Sigmoid colon (tissue), 7 donors: ENCODE data around the gene ABCG4. TPM values are rescaled to one million over a fixed set of nuclear protein-coding genes. Genes with fewer than 3 reads are reported as not detected.

Source experiments
- DNase-seq: peaks from one replicate; pipeline ENCODE4 v3.0.0-alpha.2; 2019
- H3K27ac ChIP-seq, 4 donors: fragments of 200-600 bp; sonication (generic); one replicate each; pipeline ENCODE4 v1.5.1; 2016 to 2019; ENCODE audit warnings: mild to moderate bottlenecking in 1 of 4
- H3K27me3 ChIP-seq, 3 donors: fragments of 200-600 bp; sonication (generic); one replicate each; pipeline ENCODE4 v1.5.1; 2019; ENCODE audit warnings: mild to moderate bottlenecking in 1 of 3
- H3K36me3 ChIP-seq, 4 donors: fragments of 200-600 bp; sonication (generic); one replicate each; pipeline ENCODE4 v1.5.1; 2016 to 2019
- H3K4me1 ChIP-seq, 4 donors: fragments of 200-600 bp; sonication (generic); one replicate each; pipeline ENCODE4 v1.5.1; 2017 to 2019
- H3K4me3 ChIP-seq, 4 donors: fragments of 200-600 bp; sonication (generic); one replicate each; pipeline ENCODE4 v1.5.1; 2017 to 2019; ENCODE audit warnings: mild to moderate bottlenecking in 2 of 4, moderate library complexity in 1 of 4
- H3K9me3 ChIP-seq, 4 donors: fragments of 200-600 bp in 3 of 4; sonication (generic) in 3 of 4; one replicate each; pipeline versions ENCODE4 v1.5.1 to v1.6.1; 2013 to 2019
- CTCF ChIP-seq, 4 experiments: fragments of 450-650 bp in 3 of 4; fragments of 200-600 bp in 1 of 4; IDR thresholded peaks; one replicate each; pipeline ENCODE4 v1.5.1; 2016 to 2019; ENCODE audit warnings: antibody characterized with exemption in 4 of 4, mild to moderate bottlenecking in 3 of 4, moderate library complexity in 2 of 4
- EP300 ChIP-seq, 4 donors: sonication (generic); formaldehyde crosslinking; IDR thresholded peaks; one replicate each; pipeline ENCODE4 v1.6.1; 2017; ENCODE audit warnings: antibody characterized with exemption in 4 of 4
- POLR2A ChIP-seq, 2 donors: fragments of 450-650 bp; IDR thresholded peaks; one replicate each; pipeline ENCODE4 v1.6.1; 2016; ENCODE audit warnings: antibody characterized with exemption in 2 of 2, mild to moderate bottlenecking in 2 of 2, moderate library complexity in 2 of 2
- POLR2AphosphoS5 ChIP-seq, 4 donors: sonication (generic); formaldehyde crosslinking; IDR thresholded peaks; one replicate each; pipeline ENCODE4 v1.6.1; 2017; ENCODE audit warnings: antibody characterized with exemption in 4 of 4
- WGBS, 2 donors: extraction: QIAGEN DNeasy Blood & Tissue Kit; methylation state at CpG; one replicate each; pipeline ENCODE4 v1.1.7; 2013; 5-methylcytosine and 5-hydroxymethylcytosine counted together
- intact Hi-C: fragments of 100-400 bp; cut with DNase I; formaldehyde crosslinking; loops from one replicate; pipeline ENCODE4 v1.15.1; 2023
- polyA plus RNA-seq, 3 donors: library from polyadenylated mRNA; stranded (reverse); fragments of 200-250 nt; gene quantifications; one replicate each; pipeline ENCODE4 v1.2.3, GENCODE V29; 2013
- total RNA-seq, 4 donors: library from RNA; depleted of rRNA; stranded (reverse); fragments of >200 nt; gene quantifications; one replicate each; pipeline ENCODE4 v1.1.0, GENCODE V29; 2016
- donor health status: healthy with polysubstance abuse.
- donor health status: Bipolar disorder and iron deficiency.
- donor health status: healthy.

ABCG4 gene
- total and polyA plus RNA-seq, 7 donors = under 0.01 to 0.55 (median 0.26) TPM; not detected in 2

GRCh38 chr11:119149786-119150275, 979 bp downstream of the ABCG4 start:
- Histone ChIP-seq H3K9me3 (no peaks in the 10 kb centered on the region), H3K27me3 (peaks cover 2 to 50% (median 26%) of the 10 kb centered on the region in 3 donors), H3K4me1 (peaks cover 0 to 18% (median 16%) of the 10 kb centered on the region in 4 donors), H3K4me3 (peak overlapping the region in 3 of 4 donors; percentile 56 to 65 (median 59)), H3K27ac (no peak overlapping the region), H3K36me3 (no peaks in the 10 kb centered on the region)
- DNase-seq = no peak
- TF ChIP-seq CTCF (IDR thresholded peaks at IDR 0.05) (no peak), POLR2AphosphoS5 (IDR thresholded peaks at IDR 0.05) (no peak), POLR2A (IDR thresholded peaks at IDR 0.05) (no peak), EP300 (IDR thresholded peaks at IDR 0.05) (no peak)
- intact Hi-C loops = no loop called here
- 23 to 28% methylated on average over 33 of the region's 33 CpGs for WGBS, 2 donors

- DNase-seq = no peak
- H3K4me3 ChIP-seq = no peak overlapping the region
- TF ChIP-seq EP300 (IDR thresholded peaks at IDR 0.05) = no peak
- no peak for TF ChIP-seq POLR2A (IDR thresholded peaks at IDR 0.05)
- no peak for TF ChIP-seq POLR2AphosphoS5 (IDR thresholded peaks at IDR 0.05)
- no peak for TF ChIP-seq CTCF (IDR thresholded peaks at IDR 0.05)
- peaks cover 0 to 18% (median 16%) of the 10 kb centered on the region in 4 donors for H3K4me1 ChIP-seq
- WGBS, 2 donors = 74 to 80% methylated on average over 9 of the region's 9 CpGs
- peaks cover 2 to 31% (median 17%) of the 10 kb centered on the region in 3 donors for H3K27me3 ChIP-seq
- no peak overlapping the region for H3K27ac ChIP-seq
- no peaks in the 10 kb centered on the region for H3K9me3 ChIP-seq
- H3K36me3 ChIP-seq = no peaks in the 10 kb centered on the region
- intact Hi-C loops = no loop called here
Measured at GRCh38 chr11:119152043-119152442, 3.2 kb downstream of the ABCG4 start.

- H3K27ac ChIP-seq = no peak overlapping the region
- no peak overlapping the region for H3K4me3 ChIP-seq
- TF ChIP-seq POLR2A (IDR thresholded peaks at IDR 0.05) = no peak
- TF ChIP-seq POLR2AphosphoS5 (IDR thresholded peaks at IDR 0.05) = no peak
- no peak for TF ChIP-seq CTCF (IDR thresholded peaks at IDR 0.05)
- TF ChIP-seq EP300 (IDR thresholded peaks at IDR 0.05) = no peak
- peaks cover 2 to 27% (median 16%) of the 10 kb centered on the region in 3 donors for H3K27me3 ChIP-seq
- no peaks in the 10 kb centered on the region for H3K9me3 ChIP-seq
- intact Hi-C loops = no loop called here
- H3K36me3 ChIP-seq = no peaks in the 10 kb centered on the region
- no peak for DNase-seq
- H3K4me1 ChIP-seq = peaks cover 0 to 18% (median 16%) of the 10 kb centered on the region in 4 donors
- WGBS, 2 donors = 88 to 92% methylated on average over 4 of the region's 4 CpGs
Measured at GRCh38 chr11:119152604-119153003, 3.8 kb downstream of the ABCG4 start.

- Histone ChIP-seq H3K4me3 (no peak overlapping the region), H3K4me1 (peaks cover 0 to 17% (median 15%) of the 10 kb centered on the region in 4 donors), H3K27ac (no peak overlapping the region), H3K9me3 (no peaks in the 10 kb centered on the region), H3K27me3 (peaks cover 2 to 21% (median 16%) of the 10 kb centered on the region in 3 donors), H3K36me3 (no peaks in the 10 kb centered on the region)
- intact Hi-C loops = no loop called here
- 73 to 83% methylated on average over 9 of the region's 9 CpGs for WGBS, 2 donors
- TF ChIP-seq CTCF (IDR thresholded peaks at IDR 0.05) (no peak), EP300 (IDR thresholded peaks at IDR 0.05) (no peak), POLR2A (IDR thresholded peaks at IDR 0.05) (no peak), POLR2AphosphoS5 (IDR thresholded peaks at IDR 0.05) (no peak)
- DNase-seq = no peak
Measured at GRCh38 chr11:119153049-119153818, 4.4 kb downstream of the ABCG4 start.
